GM21390 (cell line): Measurements from ENCODE around the gene GPR176.

ENCODE experiments used
- ATAC-seq: cut with Tn5 transposase; IDR thresholded peaks from one replicate; pipeline ENCODE4 v1.9.1; 2021; ENCODE audit not compliant: unreplicated experiment

Gene GPR176

DNA sequence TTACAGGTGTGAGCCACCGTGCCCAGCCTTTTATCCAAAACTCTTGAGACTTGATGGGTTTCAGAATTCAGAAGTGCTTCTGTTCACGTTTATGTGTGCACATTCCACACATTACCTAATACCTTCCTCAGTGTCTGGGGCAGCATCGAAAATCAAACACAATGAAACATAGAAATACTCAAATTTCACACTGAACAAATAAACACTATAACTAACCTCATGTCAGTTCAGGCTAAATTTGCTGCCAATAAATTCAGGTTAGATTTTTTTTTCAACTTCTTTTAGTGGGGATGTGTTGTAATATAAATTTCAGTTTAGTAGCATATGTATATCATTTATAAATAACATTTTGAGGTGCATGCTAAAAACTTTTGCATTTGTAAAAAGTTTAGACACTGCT is 16.6 kb upstream of the GPR176 start:
- ATAC-seq: no peak

DNA sequence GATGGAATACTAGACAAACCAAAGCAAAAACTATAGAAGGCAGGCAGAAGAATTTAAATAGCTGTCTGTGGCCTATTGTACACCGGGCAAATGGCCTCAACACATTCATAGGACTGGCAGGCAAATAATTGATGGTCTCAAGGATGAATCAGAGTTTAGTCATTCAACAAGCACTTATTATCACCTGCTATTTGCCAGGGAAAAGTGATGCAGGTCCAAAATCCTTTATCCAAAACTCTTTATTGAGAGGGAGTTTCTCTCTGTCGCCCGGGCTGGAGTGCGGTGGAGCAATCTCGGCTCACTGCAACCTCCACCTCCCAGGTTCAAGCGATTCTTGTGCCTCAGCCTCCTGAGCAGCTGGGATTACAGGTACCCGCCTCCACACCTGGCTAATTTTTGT is 16.1 kb upstream of the GPR176 start:
- ATAC-seq: no peak

DNA sequence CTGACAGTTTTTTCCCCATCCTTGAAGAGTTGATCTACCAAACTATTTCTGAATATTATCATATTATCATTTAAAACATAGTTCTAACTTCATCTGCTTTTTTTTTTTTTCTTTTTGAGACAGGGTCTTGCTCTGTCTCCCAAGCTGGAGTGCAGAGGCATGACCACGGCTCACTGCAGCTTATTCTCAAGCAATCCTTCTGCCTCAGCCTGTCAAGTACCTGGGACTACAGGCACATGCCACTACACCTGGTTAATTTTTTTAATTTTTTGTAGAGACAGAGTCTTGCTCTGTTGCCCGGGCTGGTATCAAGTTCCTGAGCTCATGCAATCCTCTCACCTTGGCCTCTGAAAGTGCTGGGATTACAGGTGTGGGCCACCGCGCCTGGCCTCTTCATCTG is 15.2 kb upstream of the GPR176 start:
- ATAC-seq: no peak

DNA sequence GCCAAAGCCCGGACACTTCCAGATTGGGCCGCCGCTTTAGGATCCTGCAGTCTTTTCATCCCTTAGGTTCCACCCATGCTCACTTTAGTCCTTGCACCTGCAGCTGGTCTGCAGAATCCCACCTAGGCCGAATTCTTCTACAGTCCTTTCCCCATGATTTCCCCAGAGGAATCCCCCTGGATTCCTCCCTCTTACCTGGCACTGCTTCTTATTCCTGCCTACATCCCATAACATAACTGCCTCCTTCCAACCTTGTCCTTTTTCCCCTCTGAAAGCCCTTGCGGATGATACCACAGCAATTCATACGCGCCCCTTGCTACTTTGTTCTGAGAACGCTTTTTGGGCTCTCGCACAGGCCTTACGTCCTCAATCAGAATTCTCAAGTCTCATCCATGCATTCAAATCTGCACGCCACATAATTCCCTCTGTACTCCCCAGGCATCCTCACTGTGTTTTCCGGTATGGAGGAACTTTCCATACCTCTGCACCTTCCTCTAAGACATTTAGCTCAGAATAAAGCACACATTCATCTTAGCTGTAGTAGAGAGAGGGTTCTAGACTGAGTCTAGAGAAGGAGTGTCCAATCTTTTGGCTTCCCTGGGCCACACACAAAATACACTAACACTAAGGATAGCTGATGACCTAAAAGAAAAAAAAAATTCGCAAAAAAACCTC is 14.5 kb upstream of the GPR176 start:
- ATAC-seq: no peak

DNA sequence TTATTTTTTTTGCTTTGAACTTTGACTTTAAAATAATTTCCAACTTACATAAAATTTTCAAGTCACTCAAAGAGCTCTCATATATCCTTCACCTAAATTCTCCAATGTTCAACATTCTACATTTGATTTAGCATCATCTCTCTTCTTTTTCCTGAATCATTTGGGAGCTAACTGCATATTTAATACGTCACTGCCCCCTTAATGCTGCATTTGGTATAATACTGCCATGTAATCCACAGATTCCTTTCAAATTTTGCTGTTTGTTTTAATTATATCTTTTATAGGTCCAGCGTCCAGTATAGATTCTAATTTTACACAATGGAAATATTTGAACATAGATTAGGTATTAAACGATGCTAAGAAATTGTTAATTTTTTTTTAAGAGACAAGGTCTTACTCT is 11.5 kb upstream of the GPR176 start:
- no peak for ATAC-seq

DNA sequence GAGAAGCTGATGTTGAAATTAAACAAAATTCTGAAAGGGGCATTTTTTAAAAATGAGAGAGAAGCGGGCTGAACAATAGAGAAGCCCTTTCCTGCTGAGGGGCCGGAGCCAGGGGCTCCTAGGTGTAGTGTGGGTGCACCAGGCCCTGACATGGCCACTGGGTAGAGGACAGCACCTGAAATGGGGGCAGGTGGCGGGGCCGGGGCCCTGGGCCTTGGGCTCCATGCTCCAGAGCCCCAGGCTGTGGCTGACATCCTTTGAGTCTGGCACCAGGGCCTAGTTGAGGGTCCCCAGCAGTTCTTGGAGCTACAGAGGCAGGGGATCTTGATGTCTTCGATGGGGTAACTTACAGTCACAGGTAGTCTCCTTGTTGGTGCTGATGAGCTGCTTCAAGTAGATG is 6.5 kb upstream of the GPR176 start:
- ATAC-seq: no peak

DNA sequence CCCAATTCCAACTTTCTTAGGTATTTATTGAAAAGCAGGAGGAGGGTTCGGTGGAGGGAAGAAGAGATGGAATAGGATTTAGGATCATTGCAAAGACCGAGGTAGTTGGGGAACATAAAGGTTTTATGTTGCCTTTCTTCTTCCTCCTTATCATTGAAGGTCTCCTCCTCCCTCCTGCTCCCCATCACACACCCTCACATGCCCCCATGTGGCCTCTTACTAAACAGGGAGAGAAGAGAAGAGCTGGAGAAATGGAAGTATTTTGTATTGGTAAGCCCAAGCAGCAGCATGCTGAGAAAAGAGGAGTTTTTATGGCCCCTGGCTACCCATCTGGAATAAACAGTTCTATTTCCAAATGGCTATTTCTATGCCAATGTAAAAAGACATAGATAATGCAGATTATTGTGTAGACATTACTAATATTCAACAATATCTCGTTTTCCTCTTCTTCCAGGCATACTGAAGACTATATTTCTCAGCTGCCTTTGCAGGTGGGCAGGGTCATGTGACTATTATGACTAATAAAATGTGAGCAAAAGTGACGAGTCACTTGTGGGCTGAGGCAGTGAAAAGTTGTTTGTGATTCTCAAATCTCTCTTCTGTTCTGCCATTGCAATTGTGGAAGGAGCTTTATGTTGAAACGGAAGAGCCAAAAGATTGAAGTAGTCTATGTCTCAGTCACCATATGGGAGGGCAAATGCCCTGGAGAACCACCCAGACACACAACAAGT is 5.2 kb upstream of the GPR176 start:
- no peak for ATAC-seq

DNA sequence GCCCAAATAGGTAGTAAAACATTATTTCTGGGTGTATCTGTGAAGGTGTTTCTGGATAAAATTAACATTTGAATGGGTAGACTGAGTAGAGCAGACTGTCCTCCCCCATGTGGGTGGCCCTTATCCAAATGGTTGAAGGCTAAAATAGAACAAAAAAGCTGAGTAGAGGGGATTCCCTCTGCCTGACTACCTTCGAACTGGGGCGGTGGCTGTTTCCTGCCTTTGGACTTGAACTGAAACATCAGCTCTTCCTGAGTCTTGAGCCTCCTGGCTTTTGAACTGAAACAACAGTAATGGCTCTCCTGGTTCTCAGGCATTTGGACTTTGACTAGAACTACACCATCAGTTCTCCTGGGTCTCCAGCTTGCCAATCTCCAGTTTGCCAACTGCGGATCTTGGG is 4.4 kb upstream of the GPR176 start:
- ATAC-seq: no peak

DNA sequence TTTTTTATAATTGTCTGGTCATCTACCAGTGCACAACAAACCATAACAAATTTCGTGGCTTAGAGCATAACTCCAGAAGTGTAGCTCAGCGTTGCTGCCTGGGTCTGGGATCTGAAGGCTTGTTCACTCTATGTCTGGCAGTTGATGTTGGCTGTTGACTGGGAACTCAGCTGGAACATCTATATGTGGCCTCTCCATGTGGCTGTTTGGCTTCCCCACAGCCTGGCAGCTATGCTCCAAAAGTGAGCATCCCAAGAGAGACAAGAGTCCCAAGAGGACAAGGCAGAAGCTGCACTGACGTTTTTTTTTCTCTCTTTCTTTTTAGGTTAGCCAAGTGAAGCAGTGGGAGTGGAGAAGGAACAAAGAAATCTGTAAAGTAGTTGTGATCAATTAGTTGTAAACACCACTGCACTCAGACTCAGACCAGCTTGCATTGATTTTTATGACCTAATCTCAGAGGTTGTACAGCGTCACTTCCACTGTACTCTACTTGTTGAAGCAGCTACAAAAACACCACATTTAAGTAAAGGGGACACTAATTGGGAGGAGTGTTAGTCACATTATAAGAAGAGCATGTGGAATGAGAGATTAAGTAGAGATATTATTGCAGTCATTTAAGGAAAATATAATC is 2.5 kb upstream of the GPR176 start:
- ATAC-seq: no peak

DNA sequence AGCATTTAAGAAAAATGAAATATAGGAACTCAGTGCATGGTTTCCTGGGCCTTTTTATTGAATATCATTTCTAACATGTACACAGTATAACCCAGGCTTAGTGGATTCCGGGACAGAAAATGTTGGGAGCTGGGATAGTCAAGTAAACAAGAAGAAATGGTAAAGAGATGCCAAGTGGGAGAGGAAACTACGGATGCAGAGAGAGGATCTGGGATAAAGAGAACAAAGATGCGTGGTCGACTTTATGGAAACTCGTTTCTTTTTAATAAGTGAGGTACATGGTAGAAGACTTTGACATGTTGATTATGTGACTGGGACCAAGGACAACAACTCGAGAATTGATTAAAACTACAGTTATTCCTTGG is 1.2 kb upstream of the GPR176 start:
- ATAC-seq: no peak

DNA sequence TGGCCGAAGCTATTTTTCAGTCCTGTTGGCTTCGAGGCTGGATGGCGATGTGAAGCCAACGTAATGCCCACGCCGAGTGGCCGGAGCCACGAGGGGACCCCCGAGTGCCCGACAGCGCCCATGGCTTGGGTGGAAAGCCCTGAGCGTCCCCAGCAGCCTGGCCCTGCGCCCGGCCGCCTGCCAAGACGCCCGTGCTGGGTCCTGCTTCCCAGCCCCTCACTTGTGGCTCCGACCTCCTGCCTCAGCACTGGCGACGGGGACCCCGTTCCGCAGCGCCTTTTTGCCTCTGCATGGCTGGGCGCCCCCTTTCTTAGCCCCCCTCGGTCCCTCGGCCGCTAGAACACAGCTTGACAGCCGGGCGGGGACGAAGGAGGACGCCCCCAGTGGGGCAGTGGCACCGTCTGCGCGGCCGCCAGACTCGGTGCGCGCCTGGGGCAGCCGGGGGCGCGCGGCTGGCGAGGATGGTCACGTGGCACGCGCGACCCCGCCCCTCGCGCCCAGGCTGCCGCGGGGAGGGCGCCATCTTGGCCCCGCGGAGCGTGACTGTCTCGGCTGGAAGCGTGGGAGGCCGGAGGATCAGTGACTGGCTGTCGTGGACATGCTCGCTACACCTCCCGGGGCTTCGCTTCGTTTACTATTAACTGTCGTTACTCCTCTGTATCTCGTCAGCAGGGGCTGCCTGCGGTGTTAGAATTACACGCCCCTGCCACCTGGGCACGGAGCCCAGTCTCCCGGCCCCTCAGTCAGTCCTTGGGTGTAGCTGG is 626 bp upstream of the GPR176 start:
- peak; percentile 76 for ATAC-seq

DNA sequence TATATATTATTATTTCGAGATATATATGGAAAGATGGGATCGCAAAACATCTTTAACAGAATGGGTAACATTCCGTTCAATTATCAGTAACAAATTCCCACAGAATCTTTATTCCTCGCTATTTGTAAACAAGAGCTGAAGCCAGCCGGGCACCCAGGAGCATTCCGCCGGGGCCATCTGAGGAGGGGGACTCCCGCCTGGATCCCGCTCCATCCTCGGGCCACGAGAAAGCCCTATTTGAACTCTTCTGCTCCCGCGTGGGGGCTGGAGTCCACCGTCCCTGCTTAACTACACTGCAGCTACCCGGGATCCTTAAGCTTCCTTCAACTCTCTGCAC is 687 bp downstream of the GPR176 start:
- ATAC-seq: no peak

DNA sequence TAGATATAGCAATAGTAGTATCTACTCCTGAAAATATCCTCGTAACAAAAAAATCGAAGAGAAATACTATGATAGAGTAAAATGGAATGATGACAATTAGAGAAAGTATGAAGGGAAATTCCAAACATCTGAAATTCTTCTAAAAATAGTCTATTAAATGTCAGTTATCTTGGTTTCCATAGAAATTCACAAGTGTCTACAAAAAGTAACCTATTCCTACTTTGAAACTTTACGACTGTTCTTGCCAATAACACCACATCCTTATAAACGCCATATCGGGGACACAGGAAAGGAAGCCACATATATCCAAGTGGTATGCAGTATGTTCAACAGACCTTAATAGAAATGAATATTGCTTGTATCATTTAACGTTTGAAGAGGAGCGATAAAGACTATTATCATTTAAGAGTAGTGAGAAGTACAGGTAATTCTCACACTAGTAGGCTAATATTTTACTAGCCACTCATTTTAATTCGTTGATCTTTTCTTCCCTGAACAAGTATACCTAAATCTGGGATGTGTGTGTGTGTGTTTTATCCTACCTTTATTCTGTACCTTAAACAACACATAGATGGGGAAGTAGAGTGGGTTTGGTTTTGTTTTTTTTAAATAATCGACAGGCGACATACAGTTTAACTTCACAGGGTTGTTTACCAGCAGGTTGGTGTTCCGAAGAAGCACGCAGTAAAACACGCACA is 1.2 kb downstream of the GPR176 start:
- no peak for ATAC-seq

DNA sequence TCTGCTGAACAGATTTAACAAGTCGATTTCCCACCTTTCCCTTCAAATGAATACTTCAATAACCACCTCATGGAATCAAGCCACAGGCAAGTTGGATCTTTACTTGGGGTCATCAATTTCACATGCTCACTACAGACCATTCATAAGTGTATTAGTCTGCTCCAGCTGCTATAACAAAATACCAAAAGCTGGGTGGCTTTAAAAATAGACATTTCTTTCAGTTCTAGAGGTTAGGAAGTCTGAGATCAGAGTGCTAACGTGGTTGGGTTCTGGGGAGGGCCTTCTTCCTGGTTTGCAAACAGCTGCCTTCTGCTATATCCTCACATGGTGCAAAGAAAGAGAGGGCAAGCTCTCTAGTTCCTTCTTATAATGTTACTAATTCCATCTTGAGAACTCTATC is 5.1 kb downstream of the GPR176 start:
- no peak for ATAC-seq

DNA sequence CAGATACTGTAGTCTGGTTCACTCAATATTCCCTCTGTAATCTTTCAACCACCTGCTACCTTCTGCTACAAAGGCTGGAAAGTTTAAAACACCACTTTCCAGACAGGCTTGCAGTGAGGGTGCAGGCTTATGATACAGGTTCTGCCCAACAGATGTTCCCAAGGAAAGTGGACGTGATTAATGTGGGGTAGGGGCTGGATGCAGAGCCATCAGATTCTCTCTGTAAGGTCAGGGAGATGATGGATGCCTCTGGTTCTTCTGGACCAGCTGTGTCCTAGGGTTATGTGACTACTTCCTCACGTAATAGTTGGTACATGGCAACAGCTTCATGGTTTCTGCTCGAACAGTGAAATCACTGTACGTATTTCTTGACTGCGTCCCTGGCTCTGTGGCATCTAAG is 11.1 kb downstream of the GPR176 start:
- no peak for ATAC-seq

DNA sequence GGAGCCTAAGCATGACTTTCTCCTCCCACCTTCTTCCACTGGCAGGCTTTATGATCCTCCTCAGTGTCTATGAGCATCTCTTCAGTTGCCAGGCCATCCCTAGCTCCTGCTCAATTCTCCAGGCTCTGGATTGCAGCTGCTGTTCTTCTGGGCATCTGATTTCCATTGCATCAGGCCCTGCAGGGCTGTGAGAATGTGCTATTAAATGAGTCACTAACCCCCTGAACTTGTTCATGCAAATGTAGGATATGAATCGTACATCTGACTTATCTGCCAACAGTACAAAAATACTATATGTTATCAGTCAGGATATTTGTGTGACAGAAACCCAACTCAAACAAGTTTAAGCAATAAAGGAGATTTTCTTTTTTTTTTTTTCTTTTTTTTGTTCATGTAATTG is 11.9 kb downstream of the GPR176 start:
- ATAC-seq: no peak

DNA sequence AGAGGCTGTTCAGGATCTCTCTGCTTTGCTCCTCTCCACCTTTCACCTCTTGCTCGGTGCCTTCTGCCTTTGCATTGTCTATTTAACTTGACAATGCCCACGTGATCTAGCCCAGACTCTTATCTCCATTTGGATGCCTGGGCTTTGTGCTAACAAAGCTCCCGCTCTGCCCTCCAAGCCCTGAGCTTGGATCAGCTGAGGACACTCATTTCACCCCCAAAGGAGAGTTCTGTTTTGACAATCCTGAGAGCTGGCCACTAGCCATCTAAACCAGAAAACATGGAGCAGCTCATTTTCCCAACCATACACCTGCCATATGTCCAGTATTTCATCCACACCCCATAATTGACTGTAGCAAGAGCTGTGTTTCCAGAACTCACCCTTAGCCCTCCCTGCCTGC is 12.8 kb downstream of the GPR176 start:
- no peak for ATAC-seq

DNA sequence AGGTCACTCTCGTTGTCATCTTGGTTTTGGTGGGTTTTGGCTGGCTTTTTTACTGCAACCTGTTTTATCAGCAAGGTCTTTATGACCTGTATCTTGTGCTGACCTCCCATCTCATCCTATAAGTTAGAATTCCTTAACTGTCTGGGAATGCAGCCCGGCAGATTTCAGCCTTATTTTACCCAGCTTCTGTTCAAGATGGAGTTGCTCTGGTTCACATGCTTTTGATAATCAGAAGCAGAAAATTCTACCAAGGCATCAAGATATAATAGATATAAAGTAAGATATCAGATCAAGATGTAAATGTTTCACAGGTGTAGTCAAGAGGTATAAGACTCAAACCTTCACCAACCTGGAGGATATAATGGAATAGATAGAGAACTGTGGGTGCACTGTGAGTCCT is 16.0 kb downstream of the GPR176 start:
- ATAC-seq: no peak

DNA sequence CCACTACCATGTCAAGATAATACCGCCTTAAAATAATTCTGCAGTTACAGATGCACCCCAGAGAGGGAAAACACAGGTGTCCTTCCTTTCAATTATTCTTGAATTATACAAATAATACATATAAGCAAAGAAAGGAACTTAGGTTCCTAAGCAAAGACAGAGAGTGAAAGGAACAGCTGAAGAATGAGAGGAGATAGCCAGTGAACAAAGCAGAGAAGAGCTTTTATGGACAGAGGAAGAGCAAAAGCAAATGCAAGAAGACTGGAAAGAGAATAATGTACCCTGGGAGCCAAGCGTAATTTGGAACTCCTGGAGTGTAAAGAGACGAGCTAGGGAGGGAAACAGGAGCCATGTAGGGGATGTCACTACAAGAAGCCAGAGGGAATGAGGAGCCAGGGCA is 21.7 kb downstream of the GPR176 start:
- ATAC-seq: no peak

DNA sequence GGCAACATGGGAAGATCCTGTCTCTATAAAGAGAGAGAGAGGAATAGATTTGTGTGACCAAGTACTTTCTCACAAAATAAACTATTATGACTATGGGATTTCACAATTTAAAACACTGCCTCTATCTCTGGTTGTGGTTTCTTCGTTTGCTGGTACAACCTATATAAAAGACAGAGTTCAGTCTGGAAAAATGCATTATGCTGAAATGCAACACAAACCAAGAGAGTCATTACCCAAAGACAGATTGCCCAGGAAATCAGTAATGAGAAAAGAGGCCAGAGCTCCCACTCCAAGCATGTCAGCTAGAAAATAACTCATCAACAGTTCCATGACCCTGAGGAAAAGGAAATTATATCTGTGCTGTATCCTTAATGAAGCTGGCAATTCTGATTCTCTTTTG is 23.2 kb downstream of the GPR176 start:
- no peak for ATAC-seq

DNA sequence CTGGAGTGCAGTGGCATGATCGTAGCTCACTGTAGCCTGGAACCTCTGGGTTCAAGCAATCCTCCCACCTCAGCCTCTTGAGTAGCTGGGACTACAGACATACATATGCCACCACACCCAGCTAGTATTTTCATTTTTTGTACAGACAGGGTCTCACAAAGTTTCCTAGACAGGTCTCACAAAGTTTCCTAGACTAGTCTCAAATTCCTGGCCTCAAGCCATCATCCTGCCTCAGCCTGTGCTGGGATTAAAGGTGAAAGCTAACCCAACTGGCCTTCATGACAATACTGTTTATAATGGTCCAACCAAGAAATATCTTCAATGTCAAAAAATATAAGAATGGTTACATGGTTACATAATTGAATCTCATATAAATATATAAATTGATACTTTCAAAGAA is 24.0 kb downstream of the GPR176 start:
- ATAC-seq: no peak
